Type B pancreatic cell (in vitro differentiated cells): ENCODE data around the gene PCBP4. TPM values are rescaled to one million over a fixed set of nuclear protein-coding genes. Genes with fewer than 3 reads are reported as not detected.

ENCODE experiments used
- DNase-seq: peaks from one replicate; pipeline ENCODE4 v3.0.0; 2021; ENCODE audit warnings: mixed read lengths; ENCODE audit not compliant: unreplicated experiment; ENCODE audit errors: extremely low spot score
- H3K27ac Mint-ChIP-seq: 2 replicates; pipeline ENCODE4 v1.8.0; 2021; ENCODE audit warnings: mild to moderate bottlenecking, mixed read lengths
- H3K27me3 Mint-ChIP-seq: 2 replicates; pipeline ENCODE4 v1.8.0; 2021; ENCODE audit warnings: mixed read lengths
- H3K36me3 Mint-ChIP-seq: 2 replicates; pipeline ENCODE4 v1.8.0; 2021; ENCODE audit warnings: mixed read lengths
- H3K4me1 Mint-ChIP-seq: one replicate; pipeline ENCODE4 v1.8.0; 2021; ENCODE audit warnings: mixed read lengths; ENCODE audit not compliant: unreplicated experiment
- H3K4me3 Mint-ChIP-seq: 2 replicates; pipeline ENCODE4 v1.8.0; 2021; ENCODE audit warnings: mild to moderate bottlenecking, mixed read lengths
- H3K9me3 Mint-ChIP-seq: 2 replicates; pipeline ENCODE4 v1.8.0; 2021; ENCODE audit warnings: mixed read lengths
- long read RNA-seq: library from polyadenylated mRNA; unstranded; transcript quantifications from one replicate; pipeline ENCODE4 v2.0.0, GENCODE V29; 2020
- total RNA-seq: library from RNA; stranded (reverse); gene quantifications from 2 replicates; pipeline ENCODE4 v1.2.1, GENCODE V29; 2021; ENCODE audit warnings: low replicate concordance
- TF ChIP-seq, protein P1 (sequence below): fragments of 200-600 bp; sonication (generic); conservative IDR thresholded peaks from 2 replicates; pipeline ENCODE4 v1.5.0; 2021; ENCODE audit warnings: antibody characterized with exemption, mild to moderate bottlenecking

PCBP4 gene
- total RNA-seq: 74.8 and 91.9 TPM in 2 replicates
- long read RNA-seq, partial matches to known transcripts: 1 of 2 reads
- long read RNA-seq, other reads (novel, unspliced or antisense): 1 of 2 reads

DNA sequence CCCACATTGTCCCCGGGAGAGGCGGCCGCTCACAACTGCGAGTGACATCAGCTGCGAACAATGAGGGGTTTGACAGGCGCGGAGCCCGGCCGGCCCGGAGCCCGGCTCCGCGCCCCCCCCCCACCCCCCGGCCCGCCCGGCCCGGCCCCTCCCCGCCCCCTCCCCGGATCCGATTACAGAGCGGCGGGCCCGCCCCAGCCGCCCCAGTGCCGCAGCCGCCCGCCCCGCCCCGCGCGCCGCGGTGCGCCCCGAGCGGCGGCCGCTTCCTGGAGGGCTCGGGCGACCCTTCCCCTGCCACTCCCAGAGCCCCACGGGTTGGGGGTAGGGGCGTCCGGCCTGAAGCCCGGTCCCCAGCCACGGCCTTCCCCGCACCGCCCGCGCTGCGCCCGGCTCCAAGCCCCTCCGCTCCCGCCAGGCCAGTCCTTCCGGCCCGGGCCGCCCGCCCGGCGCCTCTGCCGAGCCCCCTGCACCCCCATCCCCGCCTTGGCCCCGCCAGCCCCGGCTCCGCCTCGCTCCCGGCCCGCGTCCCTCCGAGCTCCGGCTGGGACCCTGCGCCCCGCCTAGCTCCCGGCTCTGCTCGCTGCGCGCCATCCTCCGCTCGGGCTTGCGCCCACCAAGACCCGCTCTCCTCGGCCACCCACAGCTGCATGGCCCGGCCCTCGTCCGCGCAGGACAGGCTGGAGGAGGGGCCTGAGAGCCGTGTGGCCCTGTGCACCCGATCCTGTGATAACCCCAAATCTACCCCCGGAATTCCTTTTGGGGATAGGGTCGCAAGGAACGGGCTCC, at the start of gene PCBP4:
Gene PCBP4, minus strand, starts transcription at position 71 of the 786 bp plus-strand sequence. CDS start 6,214 bp downstream, outside the sequence.
- Mint-ChIP-seq H3K9me3 (no peaks in the 10 kb centered on the region), H3K27ac (peak within 1 kb of the TSS; percentile 90), H3K4me3 (peak within 1 kb of the TSS; percentile 91), H3K27me3 (no peaks in the 10 kb centered on the region), H3K36me3 (peaks cover 4% of the 10 kb centered on the region), H3K4me1 (peaks cover 31% of the 10 kb centered on the region)
- TF ChIP-seq, protein P1, sequence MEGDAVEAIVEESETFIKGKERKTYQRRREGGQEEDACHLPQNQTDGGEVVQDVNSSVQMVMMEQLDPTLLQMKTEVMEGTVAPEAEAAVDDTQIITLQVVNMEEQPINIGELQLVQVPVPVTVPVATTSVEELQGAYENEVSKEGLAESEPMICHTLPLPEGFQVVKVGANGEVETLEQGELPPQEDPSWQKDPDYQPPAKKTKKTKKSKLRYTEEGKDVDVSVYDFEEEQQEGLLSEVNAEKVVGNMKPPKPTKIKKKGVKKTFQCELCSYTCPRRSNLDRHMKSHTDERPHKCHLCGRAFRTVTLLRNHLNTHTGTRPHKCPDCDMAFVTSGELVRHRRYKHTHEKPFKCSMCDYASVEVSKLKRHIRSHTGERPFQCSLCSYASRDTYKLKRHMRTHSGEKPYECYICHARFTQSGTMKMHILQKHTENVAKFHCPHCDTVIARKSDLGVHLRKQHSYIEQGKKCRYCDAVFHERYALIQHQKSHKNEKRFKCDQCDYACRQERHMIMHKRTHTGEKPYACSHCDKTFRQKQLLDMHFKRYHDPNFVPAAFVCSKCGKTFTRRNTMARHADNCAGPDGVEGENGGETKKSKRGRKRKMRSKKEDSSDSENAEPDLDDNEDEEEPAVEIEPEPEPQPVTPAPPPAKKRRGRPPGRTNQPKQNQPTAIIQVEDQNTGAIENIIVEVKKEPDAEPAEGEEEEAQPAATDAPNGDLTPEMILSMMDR: no peak
- no peak for DNase-seq

DNA sequence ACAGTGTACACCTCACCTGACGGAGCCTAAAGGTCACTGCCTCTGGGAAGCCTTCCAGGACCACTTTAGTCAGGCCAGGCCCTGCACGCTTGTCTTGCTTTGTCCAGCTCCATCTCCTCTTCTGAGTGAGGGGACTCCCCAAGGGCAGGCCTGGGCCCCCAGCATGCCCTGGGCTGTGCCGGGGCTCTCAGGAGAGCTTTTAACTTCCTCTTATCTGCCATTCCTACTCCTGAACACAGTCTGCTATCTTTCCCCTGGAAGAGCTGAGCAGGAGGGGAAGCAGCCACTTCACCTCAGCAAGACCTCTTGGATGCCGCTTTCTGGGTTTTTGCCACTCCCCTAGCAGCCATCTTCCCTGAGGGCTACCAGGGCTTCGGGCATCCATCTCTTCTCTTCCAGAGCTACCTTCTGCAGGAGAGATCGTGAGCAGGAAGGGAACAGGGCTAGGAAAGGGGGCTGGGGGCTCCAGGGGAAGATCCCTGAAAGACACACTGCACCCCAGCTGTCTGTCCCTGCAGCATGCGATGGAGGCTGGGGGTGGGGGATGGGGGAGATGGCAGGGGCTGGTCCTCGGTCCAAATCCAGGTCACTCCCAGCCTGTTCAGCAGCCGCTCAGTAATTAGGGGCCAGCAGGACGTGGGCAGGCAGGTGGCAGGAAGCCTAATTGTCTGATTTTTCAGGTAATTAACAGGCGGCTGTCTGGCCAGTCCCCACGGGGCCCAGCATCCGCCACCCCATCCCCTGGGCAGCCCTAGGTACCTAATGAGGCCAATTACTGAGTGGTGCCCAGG, 48.4 kb upstream of the PCBP4 start:
- Mint-ChIP-seq H3K36me3 (no peaks in the 10 kb centered on the region), H3K27ac (no peak overlapping the region), H3K27me3 (no peaks in the 10 kb centered on the region), H3K9me3 (no peaks in the 10 kb centered on the region), H3K4me1 (peaks cover 10% of the 10 kb centered on the region), H3K4me3 (no peak overlapping the region)
- no peak for DNase-seq
- TF ChIP-seq, protein P1: no peak

DNA sequence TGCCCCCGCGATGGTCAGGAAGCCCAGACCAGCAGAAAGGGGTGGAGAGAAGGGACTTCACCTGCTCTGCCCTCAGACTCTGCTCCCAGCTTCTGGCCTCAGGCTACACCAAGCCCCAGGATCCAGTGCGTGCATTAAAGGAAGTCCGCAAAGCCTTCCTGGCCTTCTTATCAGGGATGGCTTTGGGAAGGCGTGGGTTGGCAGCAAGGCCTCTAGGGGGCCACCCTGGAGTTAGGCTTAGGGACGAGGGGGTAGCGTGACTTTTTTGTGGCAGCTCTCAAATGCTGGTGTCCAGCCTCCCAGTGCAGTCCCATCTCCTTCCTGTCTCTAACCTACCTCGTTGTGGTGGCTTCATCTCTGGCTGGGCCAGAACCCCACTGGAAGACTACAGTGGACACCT, 47.4 kb upstream of the PCBP4 start:
- peaks cover 10% of the 10 kb centered on the region for H3K4me1 Mint-ChIP-seq
- H3K36me3 Mint-ChIP-seq: no peaks in the 10 kb centered on the region
- no peaks in the 10 kb centered on the region for H3K9me3 Mint-ChIP-seq
- TF ChIP-seq, protein P1: peak; percentile 66
- H3K4me3 Mint-ChIP-seq: no peak overlapping the region
- H3K27ac Mint-ChIP-seq: no peak overlapping the region
- no peak for DNase-seq
- H3K27me3 Mint-ChIP-seq: peaks cover 4% of the 10 kb centered on the region

DNA sequence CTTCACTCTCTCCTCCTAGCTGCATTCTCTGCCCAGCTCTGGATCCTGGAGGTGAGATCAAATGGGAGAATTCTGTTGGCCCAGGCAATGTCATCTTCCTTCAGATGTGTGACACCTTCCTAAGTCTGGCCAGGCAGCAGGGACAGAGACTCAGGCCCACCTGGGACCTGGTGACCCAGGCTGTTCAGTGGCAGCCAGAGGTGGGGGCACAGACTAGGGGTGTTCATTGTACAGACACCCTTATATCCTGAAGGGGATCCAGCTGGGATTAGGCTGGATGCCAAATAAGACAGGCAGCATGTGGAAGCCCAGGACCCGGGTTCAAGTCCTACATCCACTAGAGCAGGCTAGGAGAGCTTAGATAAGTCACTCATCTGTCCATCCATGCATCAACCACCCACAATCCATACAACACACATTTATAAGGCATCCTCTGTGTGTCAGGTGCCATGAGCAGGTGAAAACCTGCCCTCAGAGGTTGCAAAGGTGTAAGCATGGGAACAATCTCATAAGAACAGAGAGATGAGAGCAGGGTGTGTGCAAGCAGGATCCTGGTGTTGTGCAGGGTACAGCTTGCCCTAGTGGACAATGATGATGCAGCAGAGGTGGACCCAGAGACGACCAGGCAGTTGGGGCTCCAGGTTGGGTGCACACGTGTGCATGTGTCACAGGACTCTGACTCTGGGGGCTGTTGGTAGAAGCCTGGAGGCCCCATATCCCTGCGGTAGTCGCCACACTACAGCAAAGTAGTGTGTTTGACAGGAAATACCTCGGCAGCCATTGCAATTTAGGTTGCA, 46.7 kb upstream of the PCBP4 start:
- H3K27me3 Mint-ChIP-seq: peaks cover 4% of the 10 kb centered on the region
- TF ChIP-seq, protein P1: no peak
- DNase-seq: no peak
- H3K9me3 Mint-ChIP-seq: no peaks in the 10 kb centered on the region
- H3K4me3 Mint-ChIP-seq: no peak overlapping the region
- no peak overlapping the region for H3K27ac Mint-ChIP-seq
- no peaks in the 10 kb centered on the region for H3K36me3 Mint-ChIP-seq
- peaks cover 10% of the 10 kb centered on the region for H3K4me1 Mint-ChIP-seq

DNA sequence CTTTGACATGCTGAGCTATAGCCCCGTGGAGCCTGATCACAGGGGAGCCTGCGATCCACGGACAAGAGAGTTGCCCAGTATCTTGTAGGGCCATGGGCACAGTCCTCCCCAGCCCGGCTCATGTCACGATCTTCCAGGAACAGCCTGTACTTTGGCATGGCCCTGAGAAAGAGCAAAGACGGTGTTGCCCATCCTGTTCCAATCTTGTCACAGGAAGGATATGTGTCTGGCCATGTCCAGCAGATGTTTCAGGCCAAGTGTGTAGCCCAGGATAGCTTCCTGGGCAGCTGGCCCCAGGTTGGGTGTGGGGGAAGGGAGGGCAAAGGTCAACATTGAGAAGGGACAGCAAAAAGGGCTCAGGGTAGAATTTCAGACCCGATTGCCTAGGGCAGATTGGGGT, 45.4 kb upstream of the PCBP4 start:
- Mint-ChIP-seq H3K4me3 (no peak overlapping the region), H3K27ac (no peak overlapping the region), H3K36me3 (no peaks in the 10 kb centered on the region), H3K4me1 (peaks cover 10% of the 10 kb centered on the region), H3K27me3 (peaks cover 4% of the 10 kb centered on the region), H3K9me3 (no peaks in the 10 kb centered on the region)
- DNase-seq: no peak
- TF ChIP-seq, protein P1: no peak
